ENCODE data around the gene FRMD8. TPM values are rescaled to one million over a fixed set of nuclear protein-coding genes. Genes with fewer than 3 reads are reported as not detected.
A peak's percentile ranks its signal among the peaks of the same experiment; 100 is the strongest.

The FRMD8 gene
- total and polyA plus RNA-seq, 2 donors (not counting 3 experiments of a cell fraction or from before 2014, with no cell fraction given): 36.4 to 53.9 TPM

- intact Hi-C loops (cut with micrococcal nuclease) (loop anchor here (1.0 kb wide), 3 partner anchors 41 to 192 kb away; partner anchors contain the start of genes PCNX3 and SLC25A45), dilution Hi-C loops (cut with MboI; ENCODE audit: extremely low pct_ligation_motif_present, low sequenced_read_pairs) (no loop called here)
- H3K4me3 ChIP-seq (replicated peaks in 1 of 3; ENCODE audit: insufficient read depth in 1 of 3, low read depth in 1 of 3, low read length in 3 of 3): peak within 1 kb of the TSS; percentile 52 to 95 (median 67)
- CTCF ChIA-PET: interaction anchor here (0.9 kb wide), 1 partner anchor 41 kb away, joined by 5 read pairs; the partner anchor contains the start of gene SLC25A45
- DNase-seq (ENCODE audit: low read depth, low spot score) (peak; percentile 93), FAIRE-seq (peak; percentile 74)
- H4K20me1 ChIP-seq (replicated peaks; ENCODE audit: control insufficient read depth, extremely low read depth, insufficient read depth, low read length): no peaks in the 10 kb centered on the region
- H2AFZ ChIP-seq (ENCODE audit: low read depth, low read length): no peak within 1 kb of the TSS
- H3K27ac ChIP-seq (ENCODE audit: insufficient read depth, low read depth, low read length): peak within 1 kb of the TSS; percentile 99
- TF ChIP-seq GATA2 (IDR thresholded peaks at IDR 0.05; ENCODE audit: insufficient read depth, insufficient read length, low read depth, low read length) (peak; percentile 16), POLR2A (IDR thresholded peaks at IDR 0.05; ENCODE audit: low read depth, low read length) (peak; percentile 98), FOS (IDR thresholded peaks at IDR 0.05; ENCODE audit: borderline replicate concordance, insufficient read depth, low read length) (no peak), MAX (IDR thresholded peaks at IDR 0.05; ENCODE audit: insufficient read depth, insufficient read length) (peak; percentile 34), POLR2AphosphoS5 (IDR thresholded peaks at IDR 0.05; ENCODE audit: insufficient read depth, low read depth, low read length) (peak; percentile 100), CTCF (IDR thresholded peaks at IDR 0.05; ENCODE audit: extremely low read depth in 1 of 2, insufficient read depth in 1 of 2, low read depth in 1 of 2, low read length in 2 of 2) (no peak), EZH2 (IDR thresholded peaks at IDR 0.05; ENCODE audit: borderline replicate concordance, low read depth, low read length, severe bottlenecking) (no peak), MYC (IDR thresholded peaks at IDR 0.05; ENCODE audit: low read depth, low read length) (peak; percentile 34), JUN (IDR thresholded peaks at IDR 0.05; ENCODE audit: borderline replicate concordance, insufficient read depth, insufficient read length, low read depth) (no peak)
- peaks cover 70% of the 10 kb centered on the region for H3K79me2 ChIP-seq (ENCODE audit: control insufficient read depth, insufficient read depth, low read length)
- peaks cover 4 to 7% of the 10 kb centered on the region in 2 experiments for H3K36me3 ChIP-seq (ENCODE audit: control insufficient read depth in 2 of 2, extremely low read depth in 1 of 2, insufficient read depth in 2 of 2, low read length in 2 of 2)
- peaks cover 47% of the 10 kb centered on the region for H3K4me1 ChIP-seq (ENCODE audit: control insufficient read depth, extremely low read depth, insufficient read depth, low read length)
- peak within 1 kb of the TSS; percentile 91 for H3K4me2 ChIP-seq (ENCODE audit: insufficient read depth, low read length)
- POLR2A ChIA-PET: interaction anchor here (0.6 to 10.0 kb wide), 21 partner anchors 7 to 192 kb away, joined by 3 to 127 read pairs (median 6); partner anchors contain the start of genes MALAT1, PCNX3, SCYL1 and SLC25A45
- H3K9me3 ChIP-seq (replicated peaks; ENCODE audit: control insufficient read depth, insufficient read depth, low read length): no peaks in the 10 kb centered on the region
- no TSS peak for BruUV-seq (replicated peaks)
- no peaks in the 10 kb centered on the region for H3K27me3 ChIP-seq (ENCODE audit: control insufficient read depth in 2 of 2, insufficient read depth in 2 of 2, low read length in 2 of 2)
- peak within 1 kb of the TSS; percentile 98 for H3K9ac ChIP-seq (replicated peaks; ENCODE audit: extremely low read depth, insufficient read depth, low read length)
- H3K9me1 ChIP-seq (replicated peaks; ENCODE audit: control insufficient read depth, extremely low read depth, insufficient read depth, low read length): no peaks in the 10 kb centered on the region
These were observed 36.4 kb downstream of the FRMD8 start, which contains the start of gene NEAT1 for GRCh38 chr11:65422633-65423515. NEAT1 (plus strand) TSS chr11:65422798.
